GM12872 (cell line): ENCODE results near the gene PDRG1.

Experiments used
- TF ChIP-seq, protein P1 (sequence below): IDR thresholded peaks from 3 replicates; pipeline ENCODE4 v1.5.1; 2011; ENCODE audit warnings: low read depth, mild to moderate bottlenecking, low read length, moderate library complexity; ENCODE audit not compliant: insufficient read depth

The PDRG1 gene

DNA sequence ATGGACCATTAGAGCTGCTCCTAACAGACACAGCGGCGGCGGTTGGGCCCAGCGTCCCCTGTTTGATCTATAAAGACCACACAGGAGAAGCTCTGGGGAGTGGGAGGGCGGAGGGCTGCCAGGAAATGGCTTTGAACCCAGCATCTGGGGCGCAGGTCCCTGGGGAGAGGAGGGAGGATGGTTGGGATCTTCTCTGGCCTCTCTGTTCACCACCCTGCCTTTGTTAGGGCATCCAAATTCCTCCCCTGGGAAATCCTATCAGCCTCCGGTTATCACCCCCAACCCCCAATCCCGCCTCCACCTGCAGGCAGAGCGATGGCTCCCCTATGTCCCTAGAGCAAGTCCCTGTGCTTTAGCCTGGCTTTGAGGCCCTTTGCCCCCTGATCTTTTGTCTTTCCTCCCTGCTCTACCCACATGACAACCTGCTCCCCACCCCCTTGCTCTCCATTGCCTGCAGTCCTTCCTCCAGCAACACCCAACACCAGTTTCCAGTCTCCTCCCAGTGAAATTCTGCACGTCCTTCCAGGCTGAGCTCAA lies 23.2 kb upstream of the PDRG1 start:
- TF ChIP-seq, protein P1, sequence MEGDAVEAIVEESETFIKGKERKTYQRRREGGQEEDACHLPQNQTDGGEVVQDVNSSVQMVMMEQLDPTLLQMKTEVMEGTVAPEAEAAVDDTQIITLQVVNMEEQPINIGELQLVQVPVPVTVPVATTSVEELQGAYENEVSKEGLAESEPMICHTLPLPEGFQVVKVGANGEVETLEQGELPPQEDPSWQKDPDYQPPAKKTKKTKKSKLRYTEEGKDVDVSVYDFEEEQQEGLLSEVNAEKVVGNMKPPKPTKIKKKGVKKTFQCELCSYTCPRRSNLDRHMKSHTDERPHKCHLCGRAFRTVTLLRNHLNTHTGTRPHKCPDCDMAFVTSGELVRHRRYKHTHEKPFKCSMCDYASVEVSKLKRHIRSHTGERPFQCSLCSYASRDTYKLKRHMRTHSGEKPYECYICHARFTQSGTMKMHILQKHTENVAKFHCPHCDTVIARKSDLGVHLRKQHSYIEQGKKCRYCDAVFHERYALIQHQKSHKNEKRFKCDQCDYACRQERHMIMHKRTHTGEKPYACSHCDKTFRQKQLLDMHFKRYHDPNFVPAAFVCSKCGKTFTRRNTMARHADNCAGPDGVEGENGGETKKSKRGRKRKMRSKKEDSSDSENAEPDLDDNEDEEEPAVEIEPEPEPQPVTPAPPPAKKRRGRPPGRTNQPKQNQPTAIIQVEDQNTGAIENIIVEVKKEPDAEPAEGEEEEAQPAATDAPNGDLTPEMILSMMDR, result no peak

- TF ChIP-seq, protein P1, result no peak
Measured at GRCh38 chr20:31974296-31974695, 22.4 kb upstream of the PDRG1 start.

DNA sequence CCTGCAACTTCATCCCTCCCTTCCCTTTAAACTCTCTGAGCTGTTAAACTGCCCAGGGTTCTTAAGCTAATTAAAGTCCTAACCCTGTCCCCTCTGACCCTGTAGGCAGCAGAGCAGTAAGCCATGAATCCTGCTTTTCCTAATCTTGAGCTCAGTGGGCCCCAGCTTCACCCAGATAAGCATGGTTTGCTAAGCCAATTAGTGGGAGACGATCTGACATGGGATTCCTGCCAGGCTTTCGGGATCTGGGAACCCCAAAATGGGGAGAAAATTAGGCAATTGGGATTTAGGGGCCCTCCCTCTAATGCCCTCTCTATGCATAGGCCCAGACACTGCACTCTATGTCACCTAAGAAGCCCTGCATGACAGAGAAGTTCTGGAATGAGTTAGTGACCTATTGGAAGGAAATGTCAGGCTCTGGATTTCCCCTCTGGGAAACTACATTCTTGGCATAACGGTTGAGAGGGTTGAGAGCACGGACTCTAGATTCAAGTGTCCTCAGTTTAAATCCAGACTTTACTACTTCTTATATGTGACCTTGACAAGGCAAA lies 20.7 kb upstream of the PDRG1 start:
- TF ChIP-seq, protein P1, result no peak

- TF ChIP-seq, protein P1, result no peak
Measured at GRCh38 chr20:31969991-31970390, 18.1 kb upstream of the PDRG1 start.

DNA sequence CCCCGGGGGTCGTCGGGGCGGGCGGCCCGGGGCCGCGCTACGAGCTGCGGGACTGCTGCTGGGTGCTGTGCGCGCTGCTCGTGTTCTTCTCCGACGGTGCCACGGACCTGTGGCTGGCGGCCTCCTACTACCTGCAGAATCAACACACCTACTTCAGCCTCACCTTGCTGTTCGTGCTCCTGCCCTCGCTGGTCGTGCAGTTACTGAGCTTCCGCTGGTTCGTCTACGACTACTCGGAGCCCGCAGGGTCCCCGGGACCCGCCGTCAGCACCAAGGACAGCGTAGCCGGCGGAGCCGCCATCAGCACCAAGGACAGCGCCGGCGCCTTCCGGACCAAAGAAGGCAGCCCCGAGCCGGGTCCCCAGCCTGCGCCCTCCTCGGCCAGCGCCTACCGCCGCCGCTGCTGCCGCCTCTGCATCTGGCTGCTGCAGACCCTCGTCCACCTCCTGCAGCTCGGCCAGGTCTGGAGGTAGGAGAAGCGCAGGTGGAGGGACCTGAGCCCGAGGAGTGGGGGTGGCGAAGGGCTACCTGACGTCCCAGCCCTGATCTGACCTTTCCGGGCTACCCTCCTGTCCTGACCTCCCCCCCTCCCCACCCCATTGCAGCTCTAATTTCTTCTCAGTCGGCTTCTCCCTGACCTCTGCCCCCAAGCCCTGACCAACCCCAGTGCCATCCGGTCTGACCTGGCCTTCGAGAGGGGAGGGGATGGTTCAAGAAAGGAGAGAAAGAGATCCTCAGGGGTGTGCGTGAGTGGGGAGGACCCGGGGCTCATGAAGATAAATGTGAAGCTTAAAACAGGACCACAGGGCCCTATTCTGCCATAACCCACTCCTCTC lies 16.7 kb upstream of the PDRG1 start:
- TF ChIP-seq, protein P1, result no peak

DNA sequence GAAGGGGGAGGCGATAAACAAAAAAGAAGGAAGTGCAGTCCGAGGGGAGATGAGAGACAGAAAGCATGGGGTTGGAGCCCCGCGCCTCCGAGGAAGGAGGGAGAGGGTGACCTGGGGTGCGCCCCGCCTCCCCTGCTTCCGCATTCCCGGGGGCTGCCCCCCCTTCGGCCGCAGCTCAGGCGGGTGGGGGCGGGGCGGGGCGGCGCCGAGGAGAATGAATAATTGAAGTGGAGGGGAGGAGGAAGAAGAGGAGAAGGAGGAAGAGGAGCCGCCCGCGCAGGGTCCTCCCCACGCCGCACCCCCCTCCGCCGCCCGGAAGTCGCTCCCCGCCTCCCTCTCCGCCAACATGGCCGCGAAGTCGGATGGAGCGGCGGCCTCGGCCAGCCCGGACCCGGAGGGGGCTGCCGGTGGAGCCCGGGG lies 16.0 kb upstream of the PDRG1 start, which contains the start of gene XKR7:
XKR7 (plus strand) TSS at position 322 of the 420 bp plus-strand sequence; CDS start at position 347, 25 bp downstream.
- TF ChIP-seq, protein P1, result no peak

DNA sequence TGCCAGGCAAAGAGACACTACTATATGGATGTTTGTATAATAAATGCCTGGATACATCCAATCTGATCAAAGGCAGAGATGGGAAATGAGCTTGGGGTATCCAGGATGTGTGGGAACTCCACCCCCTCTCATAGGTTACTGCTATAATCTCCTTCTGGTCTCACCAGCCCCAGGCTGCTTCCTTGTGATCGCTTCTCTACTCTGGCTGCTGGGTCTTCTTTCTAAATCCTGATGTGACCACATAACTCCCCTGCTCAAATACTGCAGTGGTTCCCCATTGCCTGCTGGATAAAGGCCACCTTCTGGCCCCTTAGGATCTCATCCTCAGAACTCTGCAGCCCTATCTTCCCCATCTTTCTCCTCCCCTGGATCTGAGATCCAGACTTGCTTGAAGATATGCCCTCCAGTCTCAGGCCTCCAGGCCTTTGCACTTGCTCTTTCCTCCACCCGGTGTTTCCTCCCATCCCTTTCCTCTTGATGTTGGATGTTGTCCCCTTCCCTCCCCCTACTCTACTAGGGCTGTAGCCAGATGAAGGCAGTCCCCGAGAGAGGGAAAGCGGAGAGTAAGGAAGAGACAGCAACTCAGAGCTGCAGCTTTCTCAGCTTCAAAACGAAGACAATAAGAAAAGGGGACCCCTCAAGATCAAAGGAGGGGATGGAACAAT lies 15.3 kb upstream of the PDRG1 start:
- TF ChIP-seq, protein P1, result no peak
